Smooth muscle cell (in vitro differentiated cells): ENCODE measurements around the gene ATG16L1. TPM values are rescaled to one million over a fixed set of nuclear protein-coding genes. Genes with fewer than 3 reads are reported as not detected.

Experiments used
- DNase-seq: peaks from one replicate; lab custom pipeline; 2025; ENCODE audit not compliant: unreplicated experiment; lab: John Stamatoyannopoulos, UW
- H2AFZ ChIP-seq: fragments of 200-600 bp; sonication (generic); 2 replicates; pipeline ENCODE4 v1.6.0; 2016; ENCODE audit warnings: antibody characterized with exemption, low read depth, mild to moderate bottlenecking
- H3F3A ChIP-seq: fragments of 200-600 bp; sonication (generic); 2 replicates; pipeline ENCODE4 v1.6.0; 2017; ENCODE audit warnings: antibody characterized with exemption, low read depth
- H3K27ac ChIP-seq: fragments of 200-600 bp; sonication (generic); 2 replicates; pipeline ENCODE4 v1.5.1; 2016; ENCODE audit warnings: low read depth, mild to moderate bottlenecking
- H3K27me3 ChIP-seq: fragments of 200-600 bp; sonication (generic); 2 replicates; pipeline ENCODE4 v1.6.1; 2016; ENCODE audit warnings: low read depth, mild to moderate bottlenecking
- H3K36me3 ChIP-seq: fragments of 200-600 bp; sonication (generic); 2 replicates; pipeline ENCODE4 v1.5.1; 2016; ENCODE audit warnings: low read depth
- H3K4me1 ChIP-seq: fragments of 200-600 bp; sonication (generic); 2 replicates; pipeline ENCODE4 v1.5.1; 2016; ENCODE audit warnings: low read depth
- H3K4me2 ChIP-seq: fragments of 200-600 bp; sonication (generic); 2 replicates; pipeline ENCODE4 v1.6.0; 2016; ENCODE audit warnings: mild to moderate bottlenecking
- H3K4me3 ChIP-seq: fragments of 200-600 bp; sonication (generic); 2 replicates; pipeline ENCODE4 v1.5.1; 2016; ENCODE audit warnings: mild to moderate bottlenecking
- H3K79me2 ChIP-seq: fragments of 200-600 bp; sonication (generic); 2 replicates; pipeline ENCODE4 v1.6.0; 2016; ENCODE audit warnings: low read depth, mild to moderate bottlenecking
- H3K9ac ChIP-seq: fragments of 200-600 bp; sonication (generic); 2 replicates; pipeline ENCODE4 v1.6.0; 2016; ENCODE audit warnings: low read depth
- H3K9me3 ChIP-seq: fragments of 200-600 bp; sonication (generic); replicated peaks from 2 replicates; pipeline ENCODE4 v1.5.1; 2016; ENCODE audit warnings: low read depth
- H4K20me1 ChIP-seq: fragments of 200-600 bp; sonication (generic); 2 replicates; pipeline ENCODE4 v1.6.0; 2016; ENCODE audit warnings: low read depth
- whole genome bisulfite sequencing: methylation state at CpG from one replicate; pipeline ENCODE4 v1.1.7; 2016; ENCODE audit warnings: low lambda C conversion rate; 5-methylcytosine and 5-hydroxymethylcytosine counted together
- polyA plus RNA-seq: library from polyadenylated mRNA; unstranded; fragments of >200 nt; fragmentation: Nextera tagmentation; extraction: Ambion mirVana; gene quantifications from 2 replicates; pipeline ENCODE4 v1.2.1, GENCODE V29; 2016
- total RNA-seq: library from RNA; depleted of rRNA; stranded (reverse); fragments of >200 nt; gene quantifications from 2 replicates; pipeline ENCODE4 v1.2.3, GENCODE V29; 2014
- TF ChIP-seq, protein P1 (sequence below): fragments of 200-600 bp; sonication (generic); IDR thresholded peaks from 2 replicates; pipeline ENCODE4 v1.5.1; 2017; ENCODE audit warnings: borderline replicate concordance, mild to moderate bottlenecking, antibody characterized with exemption; ENCODE audit not compliant: insufficient read depth, poor library complexity, severe bottlenecking

The ATG16L1 gene
- total and polyA plus RNA-seq, 2 experiments from 2014 or later = 12.5 to 26.4 TPM

DNA sequence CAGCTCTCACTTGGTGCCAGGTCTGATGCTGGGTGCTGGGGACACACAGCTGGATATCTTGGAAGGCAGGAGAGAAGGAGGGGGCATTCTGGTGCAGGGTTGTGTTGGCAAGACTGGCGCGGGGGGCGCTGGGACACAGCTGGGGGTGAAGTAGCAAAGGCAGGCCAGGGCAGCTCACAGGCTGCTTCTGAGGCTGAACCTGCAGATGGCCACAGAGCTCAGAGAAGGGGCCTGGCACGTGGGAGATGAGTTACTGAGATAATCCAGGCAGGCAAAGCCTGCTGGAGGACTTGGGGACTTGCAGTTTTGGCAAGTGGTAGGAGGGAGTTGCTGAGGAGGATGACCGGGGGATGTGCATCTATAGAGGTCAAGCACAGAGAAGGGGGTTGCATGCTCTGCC, 86.6 kb downstream of the ATG16L1 start:
- Histone ChIP-seq H2AFZ (no peak overlapping the region), H3K9me3 (no peaks in the 10 kb centered on the region), H3F3A (no peaks in the 10 kb centered on the region), H3K4me1 (no peaks in the 10 kb centered on the region), H3K36me3 (no peaks in the 10 kb centered on the region), H4K20me1 (no peaks in the 10 kb centered on the region), H3K27me3 (no peaks in the 10 kb centered on the region), H3K9ac (no peak overlapping the region), H3K27ac (no peak overlapping the region), H3K4me3 (no peak overlapping the region), H3K79me2 (no peaks in the 10 kb centered on the region), H3K4me2 (no peak overlapping the region)
- DNase-seq = no peak
- TF ChIP-seq, protein P1, sequence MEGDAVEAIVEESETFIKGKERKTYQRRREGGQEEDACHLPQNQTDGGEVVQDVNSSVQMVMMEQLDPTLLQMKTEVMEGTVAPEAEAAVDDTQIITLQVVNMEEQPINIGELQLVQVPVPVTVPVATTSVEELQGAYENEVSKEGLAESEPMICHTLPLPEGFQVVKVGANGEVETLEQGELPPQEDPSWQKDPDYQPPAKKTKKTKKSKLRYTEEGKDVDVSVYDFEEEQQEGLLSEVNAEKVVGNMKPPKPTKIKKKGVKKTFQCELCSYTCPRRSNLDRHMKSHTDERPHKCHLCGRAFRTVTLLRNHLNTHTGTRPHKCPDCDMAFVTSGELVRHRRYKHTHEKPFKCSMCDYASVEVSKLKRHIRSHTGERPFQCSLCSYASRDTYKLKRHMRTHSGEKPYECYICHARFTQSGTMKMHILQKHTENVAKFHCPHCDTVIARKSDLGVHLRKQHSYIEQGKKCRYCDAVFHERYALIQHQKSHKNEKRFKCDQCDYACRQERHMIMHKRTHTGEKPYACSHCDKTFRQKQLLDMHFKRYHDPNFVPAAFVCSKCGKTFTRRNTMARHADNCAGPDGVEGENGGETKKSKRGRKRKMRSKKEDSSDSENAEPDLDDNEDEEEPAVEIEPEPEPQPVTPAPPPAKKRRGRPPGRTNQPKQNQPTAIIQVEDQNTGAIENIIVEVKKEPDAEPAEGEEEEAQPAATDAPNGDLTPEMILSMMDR = no peak
- 78% methylated on average over 5 of the region's 5 CpGs for WGBS

DNA sequence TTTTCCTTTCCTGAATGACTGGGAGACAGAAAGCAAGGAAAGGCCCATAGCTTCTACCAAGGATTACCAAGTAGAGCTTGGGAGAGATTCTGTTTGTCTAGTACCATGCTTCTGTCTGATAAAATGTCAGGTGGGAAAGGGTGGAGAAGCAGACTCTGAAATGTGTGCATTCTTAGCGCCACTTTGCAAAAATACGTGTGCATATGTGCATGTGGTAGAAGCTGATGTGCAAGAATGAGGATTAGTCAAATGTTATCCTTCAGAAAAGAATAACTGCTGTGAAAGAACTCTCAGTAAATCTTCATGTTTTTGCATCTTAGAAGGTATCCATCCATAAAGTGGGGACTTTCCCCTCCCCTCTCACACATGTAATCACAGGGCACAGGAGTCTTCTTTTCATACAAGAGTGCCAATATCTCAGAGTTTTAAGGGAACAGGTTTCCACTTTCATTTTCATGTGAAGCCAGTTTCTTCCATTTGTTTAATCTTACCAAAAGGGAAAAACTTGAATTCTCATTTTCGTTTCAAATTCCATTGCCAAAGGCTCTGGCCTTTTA, 87.4 kb downstream of the ATG16L1 start:
- TF ChIP-seq, protein P1 = no peak
- H3F3A ChIP-seq = no peaks in the 10 kb centered on the region
- H2AFZ ChIP-seq = no peak overlapping the region

GRCh38 chr2:233339427-233339826, 88.0 kb downstream of the ATG16L1 start:
- H3K36me3 ChIP-seq = no peaks in the 10 kb centered on the region

More for the DNA sequence above, 87.4 kb downstream of the ATG16L1 start:
- Histone ChIP-seq H3K9ac (no peak overlapping the region), H3K36me3 (no peaks in the 10 kb centered on the region), H3K4me3 (no peak overlapping the region), H3K79me2 (no peaks in the 10 kb centered on the region), H4K20me1 (no peaks in the 10 kb centered on the region), H3K4me1 (no peaks in the 10 kb centered on the region), H3K9me3 (no peaks in the 10 kb centered on the region), H3K4me2 (no peak overlapping the region), H3K27ac (no peak overlapping the region), H3K27me3 (no peaks in the 10 kb centered on the region)
- WGBS = 92% methylated on average over 3 of the region's 3 CpGs
- DNase-seq = no peak

More at GRCh38 chr2:233339427-233339826, 88.0 kb downstream of the ATG16L1 start:
- Histone ChIP-seq H4K20me1 (no peaks in the 10 kb centered on the region), H3K4me2 (no peak overlapping the region), H3K9ac (no peak overlapping the region), H3K79me2 (no peaks in the 10 kb centered on the region), H3F3A (no peaks in the 10 kb centered on the region), H3K27ac (no peak overlapping the region), H2AFZ (no peak overlapping the region), H3K27me3 (no peaks in the 10 kb centered on the region), H3K9me3 (no peaks in the 10 kb centered on the region), H3K4me1 (no peaks in the 10 kb centered on the region), H3K4me3 (no peak overlapping the region)
- no peak for DNase-seq
- TF ChIP-seq, protein P1 = no peak
- WGBS = 46% methylated on average over 3 of the region's 3 CpGs
